IPS DF 4.7 (cell line): ENCODE data around the gene ITGB8.
"Not testable (repeated sequence)": the region's sequence is repeated elsewhere in the genome, so short reads cannot be mapped to it uniquely, and the experiment has no call there.

Source experiments
- DNase-seq: peaks from one replicate; pipeline ENCODE4 v3.0.0-alpha.2; 2013; ENCODE audit warnings: low spot score; ENCODE audit errors: extremely low read depth

The ITGB8 gene

DNA sequence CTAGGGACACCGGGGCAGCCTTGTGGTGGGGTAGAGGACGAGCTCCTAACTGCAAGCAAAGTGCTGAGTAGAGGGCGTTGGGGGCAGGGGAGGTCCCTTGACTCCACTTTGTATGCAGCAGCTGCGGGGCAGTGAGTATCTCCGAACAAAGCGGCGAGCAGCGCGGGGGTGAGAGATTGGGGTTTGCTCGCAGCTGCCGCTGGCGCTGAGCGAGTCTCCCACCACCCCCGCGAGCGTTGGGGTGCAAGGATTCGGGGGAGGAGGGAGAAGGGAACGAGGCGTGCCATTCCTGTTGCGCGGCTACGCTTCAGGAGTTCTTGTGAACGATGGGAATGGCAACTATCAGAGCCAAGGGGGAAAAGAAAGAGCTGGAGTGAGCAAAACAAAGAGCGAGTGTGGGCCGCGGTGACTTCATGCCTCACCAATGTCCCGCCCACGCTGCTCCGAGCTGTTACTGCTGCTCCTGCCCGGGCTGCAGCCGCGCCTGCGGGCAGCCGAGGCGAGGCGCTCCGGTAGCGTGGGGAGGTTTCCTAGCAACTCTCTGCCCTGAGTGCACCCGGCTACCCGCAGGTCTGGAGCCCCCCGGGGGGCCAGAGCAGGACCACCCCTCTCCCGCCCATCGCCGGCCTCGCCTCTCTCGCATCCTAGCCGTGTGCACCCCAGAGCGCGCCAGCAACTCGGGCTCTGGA, at the start of gene ITGB8:
Gene ITGB8, plus strand, starts transcription at position 662 of the 689 bp plus-strand sequence. CDS start 907 bp downstream, outside the sequence.
- no peak for DNase-seq

DNA sequence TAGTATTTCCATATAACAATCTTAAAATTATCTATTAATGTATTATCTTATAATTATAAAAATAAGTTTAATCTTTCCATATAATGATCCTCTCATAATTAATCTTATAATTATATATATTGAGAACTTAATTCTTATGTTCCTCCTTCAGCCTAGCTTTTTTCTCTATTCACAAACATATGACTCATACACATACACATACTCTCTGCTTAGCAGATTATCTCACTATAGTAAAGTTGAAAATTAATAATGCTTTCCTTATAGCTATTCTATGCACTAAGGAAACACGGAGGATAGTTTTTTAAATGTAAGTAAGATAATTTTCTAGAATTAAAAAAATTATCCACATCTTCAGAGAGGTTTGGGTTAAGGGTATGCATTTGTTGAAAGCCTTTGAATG, 47.7 kb upstream of the ITGB8 start:
- no peak for DNase-seq

DNA sequence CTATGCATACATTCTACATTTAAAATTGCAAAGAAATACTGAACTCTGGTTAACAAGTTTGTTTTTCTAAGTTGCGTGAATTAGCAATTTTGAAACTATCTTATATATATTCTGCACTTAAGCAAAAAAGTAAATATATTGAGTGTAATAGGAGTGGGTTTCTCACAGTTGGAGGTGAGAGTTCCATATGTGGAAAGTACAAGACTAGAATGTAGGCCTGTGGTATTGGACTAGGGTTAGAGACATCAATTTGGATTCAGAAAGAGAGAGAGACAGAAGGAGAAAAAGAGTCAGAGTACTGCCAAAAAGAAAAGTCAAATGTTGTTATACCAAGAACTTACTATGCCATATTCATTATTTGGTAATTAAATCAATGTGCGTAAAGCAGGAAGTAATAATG, 47.3 kb upstream of the ITGB8 start:
- no peak for DNase-seq

DNA sequence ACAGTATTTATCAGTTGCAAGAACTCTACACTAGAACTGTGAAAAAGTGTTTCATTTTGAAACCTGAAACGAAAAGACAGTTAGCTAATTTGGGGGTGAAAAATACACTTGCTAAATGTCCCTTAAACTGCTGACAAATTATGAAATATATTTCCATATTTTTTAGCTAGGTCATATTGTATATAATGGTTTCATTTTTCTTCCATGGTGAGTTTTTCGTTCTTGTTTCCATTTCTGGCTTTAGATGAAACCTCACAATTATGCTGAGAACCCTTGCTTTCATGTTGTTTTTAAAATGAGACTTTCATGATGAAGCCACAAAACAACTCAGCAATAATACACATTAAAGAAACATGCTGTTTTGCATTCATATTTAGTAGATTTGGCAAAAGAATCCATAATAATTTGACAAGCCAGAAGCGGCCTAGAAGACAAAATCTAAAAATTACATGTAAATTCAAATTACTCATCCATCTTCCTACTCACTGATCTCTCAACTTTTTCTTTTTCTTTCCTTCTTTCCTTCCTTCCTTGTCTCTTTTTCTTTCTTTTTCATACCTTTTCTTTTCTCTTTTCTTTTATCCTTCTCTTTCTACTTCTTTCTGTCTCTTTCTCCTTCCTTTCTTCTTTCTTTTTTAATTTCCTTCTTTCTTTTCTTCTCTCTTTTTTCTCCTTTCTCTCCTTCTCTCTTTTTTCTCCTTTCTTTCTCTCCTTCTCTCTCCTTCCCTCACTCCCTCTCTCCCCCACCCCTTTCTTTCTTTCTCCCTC, 46.5 kb upstream of the ITGB8 start:
- DNase-seq = no peak

DNA sequence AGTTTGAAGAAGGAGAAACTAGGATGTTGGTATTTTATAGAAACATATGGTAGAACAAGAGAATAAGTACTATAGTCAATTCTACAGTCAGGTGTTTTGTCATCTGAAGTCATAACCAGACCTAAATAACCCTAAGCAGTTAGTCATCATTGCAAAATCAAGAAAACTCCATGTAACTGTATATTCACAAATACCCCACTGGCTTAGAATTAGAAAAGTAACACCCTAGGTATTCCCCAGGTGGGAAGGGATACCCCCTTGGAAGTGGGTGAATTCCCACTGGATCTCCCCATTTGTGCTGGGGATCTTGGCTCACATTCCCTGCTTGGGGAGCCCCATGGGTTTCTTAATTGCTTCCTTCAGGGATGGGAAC, 45.9 kb upstream of the ITGB8 start:
- no peak for DNase-seq

DNA sequence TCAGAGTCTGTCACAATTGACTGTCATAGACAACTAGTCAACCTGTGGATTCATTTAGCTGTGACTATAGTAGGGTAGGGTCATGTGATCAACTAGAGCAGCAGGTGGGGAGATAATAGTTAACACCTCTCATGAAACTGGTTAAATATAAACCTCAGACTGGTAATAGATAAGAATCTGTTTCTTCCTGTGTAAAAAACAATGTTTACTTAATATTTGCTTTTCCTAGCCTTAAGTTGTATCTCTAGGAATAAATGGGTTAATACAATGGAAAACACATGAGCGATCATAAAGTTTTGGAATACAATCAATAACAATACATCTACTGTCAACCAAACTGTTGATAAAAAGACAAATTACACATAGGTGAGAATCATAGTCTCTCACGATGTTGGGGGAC, 43.4 kb upstream of the ITGB8 start:
- no peak for DNase-seq

DNA sequence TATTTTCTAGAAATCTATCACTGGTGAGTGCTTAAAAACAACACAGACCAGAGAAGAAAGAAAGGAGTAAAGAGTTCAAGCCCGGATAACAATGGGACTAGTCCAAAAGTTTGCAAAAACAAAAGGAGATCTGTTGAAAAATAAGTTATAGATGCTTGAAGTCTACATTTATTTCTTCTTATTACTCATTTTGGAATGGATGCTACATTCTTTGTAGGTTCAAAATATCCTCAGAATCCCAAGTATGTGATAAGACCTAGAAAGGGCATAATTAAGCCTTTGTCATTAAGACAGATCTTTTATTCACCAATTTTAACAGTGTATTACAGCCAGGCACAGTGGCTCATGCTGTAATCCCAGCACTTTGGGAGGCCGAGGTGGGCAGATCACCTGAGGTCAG, 42.7 kb upstream of the ITGB8 start:
- DNase-seq = no peak

DNA sequence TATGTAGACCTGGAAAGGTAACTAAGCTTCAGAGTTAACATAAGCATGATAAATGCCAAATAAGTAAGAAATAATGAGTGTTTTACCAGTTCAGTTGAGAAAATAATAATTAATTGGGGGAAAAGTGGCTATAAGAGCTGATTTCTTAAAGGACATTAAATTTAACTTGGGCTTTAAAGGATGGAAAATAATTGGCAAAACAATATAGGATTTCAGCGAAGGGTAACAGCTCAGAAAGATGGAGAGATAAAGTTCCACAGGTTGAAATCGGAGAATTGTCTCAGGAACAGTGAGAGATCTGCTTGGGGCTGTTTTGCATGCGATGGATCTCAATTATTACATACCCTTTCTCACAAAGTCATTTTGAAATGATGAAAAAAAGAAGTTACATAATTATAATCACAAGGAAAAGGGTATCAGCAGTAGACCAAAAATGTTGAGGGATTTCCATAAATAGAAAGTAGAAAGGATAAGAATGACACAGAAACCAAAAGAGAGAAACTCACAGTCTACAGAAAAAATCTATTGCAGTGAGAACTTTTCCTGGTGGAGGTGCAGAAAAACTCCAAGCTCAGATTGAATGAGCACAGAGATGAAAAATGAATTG, 40.1 kb upstream of the ITGB8 start:
- DNase-seq = no peak

DNA sequence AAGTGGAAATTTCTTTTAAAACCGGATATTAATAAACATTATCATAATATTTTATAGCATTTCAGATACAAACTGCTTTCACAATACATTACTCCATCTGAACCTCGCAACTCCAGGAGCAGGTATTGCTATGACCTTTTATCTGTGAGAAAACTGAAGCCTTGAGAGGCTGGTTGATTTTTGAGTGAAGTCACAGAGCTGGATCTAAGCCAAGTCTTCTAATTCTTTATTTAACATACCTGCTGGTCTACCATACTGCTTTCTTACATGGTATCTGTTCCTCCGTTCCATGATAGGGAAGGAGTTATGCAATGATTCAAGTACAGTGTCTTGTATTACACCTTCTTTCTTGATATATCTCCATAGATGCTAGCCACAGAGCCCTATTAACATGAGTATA, 37.4 kb upstream of the ITGB8 start:
- DNase-seq = no peak

DNA sequence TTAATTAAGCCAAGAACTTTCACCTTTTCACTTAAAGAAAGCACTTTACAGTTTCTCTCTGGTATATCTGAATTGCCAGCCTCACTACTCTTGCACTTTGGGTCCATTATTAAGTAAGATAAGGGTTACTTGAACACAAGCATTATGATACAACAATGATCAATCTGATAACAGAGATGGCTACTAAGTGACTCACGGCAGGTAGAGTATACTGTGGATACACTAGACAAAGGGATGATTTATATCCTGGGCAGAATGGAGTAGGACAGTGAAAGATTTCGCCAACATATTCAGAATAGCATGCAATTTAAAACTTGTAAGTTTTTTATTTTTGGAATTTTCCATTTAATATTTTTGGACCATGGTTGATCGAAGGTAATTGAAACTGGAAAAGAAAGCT, 34.3 kb upstream of the ITGB8 start:
- no peak for DNase-seq

DNA sequence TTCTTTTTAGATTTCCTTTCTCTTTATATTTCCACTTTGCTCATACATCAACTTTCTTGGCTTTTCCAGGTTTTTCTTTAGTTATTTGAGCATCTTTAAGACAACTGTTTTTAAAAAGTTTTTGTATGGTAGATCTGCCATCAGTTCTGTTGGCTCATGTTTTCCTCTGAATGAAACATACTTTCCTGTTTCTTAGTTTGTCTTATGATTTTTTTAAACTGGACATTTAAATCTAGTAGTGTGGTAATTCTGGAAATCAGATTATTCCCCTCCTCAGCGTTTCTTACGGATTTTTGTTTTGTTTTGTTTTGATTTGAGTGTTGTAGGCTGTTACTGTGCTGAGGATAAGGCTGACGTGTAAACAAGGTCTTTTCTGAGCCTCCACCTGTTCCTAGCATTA, 33.8 kb upstream of the ITGB8 start:
- DNase-seq = no peak

DNA sequence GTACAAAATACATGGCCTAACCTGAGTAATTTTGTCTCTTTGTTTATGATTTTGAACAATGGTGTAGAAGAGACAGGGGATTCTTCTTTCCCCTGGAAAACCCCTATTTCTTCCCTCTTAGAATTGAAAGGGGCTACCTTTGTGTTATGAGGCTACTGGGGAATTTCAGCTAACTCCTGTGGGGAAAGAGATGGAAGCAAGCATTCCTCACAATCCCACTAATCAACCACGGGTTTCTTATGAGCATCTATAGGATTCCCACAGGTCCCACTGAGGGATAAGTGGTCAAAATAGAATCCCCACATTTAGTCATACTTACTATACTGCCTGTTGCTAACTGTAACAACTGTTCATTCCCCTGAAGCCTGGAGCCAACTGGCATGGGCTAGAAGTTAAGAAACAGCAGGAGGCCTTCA, 32.2 kb upstream of the ITGB8 start:
- DNase-seq = no peak

DNA sequence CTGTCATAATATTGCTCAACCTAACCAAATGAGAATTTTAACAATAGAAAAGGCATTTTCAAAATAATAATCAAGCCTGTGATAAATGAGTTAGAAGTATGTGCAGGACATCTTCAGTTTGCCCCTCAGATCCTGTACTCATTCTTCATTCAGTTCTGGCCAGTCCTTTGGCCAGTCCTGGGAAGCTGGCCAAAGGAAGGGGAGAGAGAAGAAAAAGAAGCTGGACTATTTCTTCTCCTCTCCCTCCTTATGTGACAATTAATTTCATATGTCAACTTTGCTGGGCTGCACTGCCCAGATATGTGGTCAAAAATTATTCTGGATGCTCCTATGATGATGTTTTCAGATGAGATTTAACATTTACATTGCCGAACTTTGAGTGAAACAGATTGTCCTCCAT, 31.6 kb upstream of the ITGB8 start:
- DNase-seq = no peak

DNA sequence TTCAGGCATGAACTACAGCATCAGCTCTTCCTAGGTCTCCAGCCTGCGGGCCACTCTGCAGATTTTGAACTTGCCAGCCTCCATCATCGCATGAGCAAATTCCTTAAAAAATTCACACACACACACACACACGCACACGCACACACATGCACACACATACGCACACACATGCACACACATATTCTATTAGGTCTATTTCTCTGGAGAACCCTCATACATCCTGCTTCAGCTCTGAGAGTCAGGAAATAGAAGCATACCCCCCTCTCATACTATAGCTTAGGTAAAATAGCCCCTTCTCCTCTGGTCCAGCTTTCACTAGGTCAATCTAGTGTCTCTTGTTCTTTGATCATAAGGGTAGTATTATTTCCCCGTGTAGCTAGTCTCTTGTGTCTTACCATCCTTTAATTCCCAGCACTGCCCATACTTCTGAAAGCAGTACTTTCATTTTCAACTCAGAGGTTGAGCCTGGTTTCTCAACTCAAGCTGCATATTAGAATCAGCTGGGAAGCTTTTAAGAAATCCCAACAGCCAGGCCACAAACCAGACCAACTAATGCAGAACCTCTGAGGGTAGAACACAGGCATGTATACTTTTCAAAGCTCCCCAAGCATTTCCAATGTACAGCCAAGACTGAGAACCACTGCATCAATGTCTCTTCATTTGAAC, 30.9 kb upstream of the ITGB8 start:
- no peak for DNase-seq

DNA sequence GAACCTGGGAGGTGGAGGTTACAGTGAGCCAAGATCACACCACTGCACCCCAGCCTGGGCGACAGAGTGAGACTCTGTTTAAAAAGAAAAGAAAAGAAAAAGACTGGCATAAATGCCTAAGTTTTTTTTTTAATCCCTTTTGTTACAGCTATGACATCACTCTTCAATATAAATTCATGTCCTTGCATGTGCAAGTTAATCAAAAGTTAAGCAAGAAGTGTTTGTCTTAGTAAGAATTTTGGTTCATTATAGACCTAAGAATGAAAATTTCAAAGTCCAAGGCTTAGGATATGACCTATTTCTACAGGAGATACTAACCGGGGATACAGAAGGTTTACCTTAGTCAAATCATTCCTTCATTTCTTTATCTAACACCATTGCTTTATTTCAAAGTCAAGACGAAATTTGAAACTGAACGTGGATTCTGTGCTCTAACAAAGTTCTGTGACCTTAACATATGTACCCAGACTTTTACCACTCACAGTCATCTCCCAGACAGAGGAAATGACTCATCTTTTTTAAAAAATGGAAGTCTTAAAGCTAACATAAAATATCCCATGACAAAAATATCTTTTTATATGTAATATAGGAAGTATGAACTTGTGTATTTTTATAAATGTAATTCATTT, 29.3 kb upstream of the ITGB8 start:
- no peak for DNase-seq

DNA sequence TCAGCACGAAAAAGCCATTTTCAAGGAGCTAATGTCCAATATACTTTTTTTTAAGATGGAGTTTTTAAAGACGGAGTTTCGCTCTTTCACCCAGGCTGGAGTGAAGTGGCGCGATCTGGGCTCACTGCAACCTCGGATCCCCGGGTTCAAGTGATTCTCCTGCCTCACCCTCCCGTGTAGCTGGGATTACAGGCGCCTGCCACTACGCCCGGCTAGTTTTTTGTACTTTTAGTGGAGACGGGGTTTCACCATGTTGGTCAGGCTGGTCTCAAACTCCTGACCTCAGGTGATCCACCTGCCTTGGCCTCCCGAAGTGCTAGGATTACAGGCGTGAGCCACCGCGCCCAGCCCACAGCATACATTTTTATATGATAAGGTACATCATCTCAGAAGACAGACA, 28.4 kb upstream of the ITGB8 start:
- not testable (repeated sequence) for DNase-seq

DNA sequence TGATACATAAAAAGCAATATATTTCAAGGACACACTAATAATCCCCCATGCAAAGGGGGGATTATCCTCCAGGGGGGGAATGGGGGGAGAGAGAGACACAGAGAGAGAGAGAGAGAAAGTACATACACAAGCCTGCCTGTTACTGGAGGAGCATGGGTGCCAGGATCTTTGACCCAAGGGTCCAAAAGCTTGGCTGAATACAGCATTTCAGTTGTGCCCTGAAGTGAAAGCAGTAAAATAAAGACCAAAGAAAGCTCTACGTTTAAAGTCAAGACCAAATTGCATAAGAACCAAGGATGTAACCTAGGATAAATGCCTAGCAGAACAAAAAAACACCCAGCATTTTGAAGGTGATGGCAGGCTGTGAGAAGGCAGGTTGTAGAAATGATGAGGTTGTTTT, 27.8 kb upstream of the ITGB8 start:
- DNase-seq = no peak

DNA sequence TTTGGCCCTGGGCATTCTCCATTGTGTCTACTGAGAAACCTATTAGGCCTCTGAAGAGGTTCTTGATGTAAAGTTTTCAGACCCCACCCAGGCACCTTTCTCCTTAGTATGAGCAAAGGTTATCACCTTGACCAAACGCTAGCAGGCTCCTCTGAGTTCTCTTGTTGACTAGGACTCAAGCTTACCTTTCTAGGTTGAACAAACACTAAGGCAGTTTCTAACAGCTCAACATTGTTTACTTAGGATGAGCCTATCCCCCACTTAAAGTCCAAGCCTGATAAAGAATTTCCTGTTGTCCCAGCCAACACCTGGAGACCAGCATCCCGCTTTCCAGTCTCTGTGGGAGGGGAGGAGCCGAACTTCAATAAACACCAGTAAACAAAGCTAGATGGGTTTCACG, 26.3 kb upstream of the ITGB8 start:
- DNase-seq = no peak

DNA sequence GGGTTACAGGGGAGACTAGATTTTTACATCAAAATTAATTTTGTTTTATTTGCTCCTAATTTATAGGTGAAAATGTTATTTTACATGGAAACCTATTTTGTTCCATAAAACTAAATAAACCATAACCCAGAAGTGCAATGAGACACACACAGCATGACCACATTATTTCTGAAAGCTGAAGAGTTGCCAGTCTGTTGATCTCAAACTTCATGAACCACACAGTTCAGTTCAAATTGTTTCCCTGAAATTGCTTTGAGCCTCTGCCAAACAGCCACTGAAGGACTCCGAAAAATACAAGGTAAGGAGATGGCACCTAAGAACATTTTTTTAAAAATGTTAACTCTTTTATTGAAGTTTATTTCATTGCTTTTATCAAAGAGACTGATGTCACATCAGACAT, 25.0 kb upstream of the ITGB8 start:
- no peak for DNase-seq

DNA sequence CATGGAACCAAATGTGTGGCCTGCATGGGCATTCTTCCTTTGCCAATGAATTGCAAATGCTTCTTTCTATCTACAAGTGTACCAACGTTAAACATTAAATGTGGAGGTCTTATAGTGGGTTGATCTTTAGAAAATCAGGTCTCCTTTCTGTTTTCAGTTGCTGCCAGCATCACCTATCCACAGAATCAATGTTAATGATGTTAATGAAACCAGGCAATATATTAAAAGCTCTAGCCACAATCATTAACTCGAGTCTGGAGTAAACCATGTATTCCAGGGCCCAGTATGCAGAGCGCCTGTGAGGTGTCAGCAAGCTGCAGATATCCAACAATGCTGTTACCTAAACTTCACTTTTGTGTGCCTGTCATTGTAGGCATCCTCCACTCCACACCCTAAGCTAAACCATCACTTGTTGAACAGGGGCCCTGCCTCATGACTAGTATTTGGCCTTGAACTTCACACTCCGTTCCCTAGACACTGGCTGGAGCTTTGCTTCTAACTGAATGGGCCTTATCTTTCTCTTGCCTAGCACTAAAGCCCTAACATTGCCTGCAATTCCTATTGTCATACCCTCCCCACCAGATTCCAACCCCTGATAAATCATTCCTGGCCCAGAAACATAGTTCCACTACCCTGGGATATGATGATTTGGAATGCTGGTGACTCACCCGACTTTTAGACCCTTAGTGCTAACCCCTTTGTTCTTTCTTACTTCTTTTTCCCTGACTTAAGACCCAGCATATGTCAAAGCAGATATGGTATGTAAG, 24.3 kb upstream of the ITGB8 start:
- DNase-seq = no peak

DNA sequence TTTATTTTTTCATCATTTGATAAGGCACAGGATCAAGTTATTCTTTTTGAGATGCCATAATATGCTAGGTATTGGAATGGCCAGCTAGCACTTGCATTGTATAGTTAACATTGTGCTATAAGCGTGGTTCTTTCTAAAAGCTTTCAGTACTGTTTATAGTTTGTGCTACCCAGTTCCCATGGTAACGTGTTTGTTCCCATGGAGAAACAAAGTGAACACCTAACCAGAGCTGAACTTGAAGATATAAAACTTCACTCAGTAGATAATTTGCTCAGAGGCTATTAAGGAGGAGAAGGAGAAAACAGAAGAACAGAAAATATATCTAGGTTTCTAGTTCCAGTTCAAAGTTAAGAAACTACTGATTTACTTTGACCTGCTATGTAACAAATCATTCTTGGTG, 23.6 kb upstream of the ITGB8 start:
- DNase-seq = no peak
